A549 (cell line): ENCODE results near the gene FIBP. TPM values are rescaled to one million over a fixed set of nuclear protein-coding genes. Genes with fewer than 3 reads are reported as not detected.

Source experiments
- ATAC-seq, 2 experiments: fragments of 200-7000 bp in 1 of 2; fragments of >200 bp in 1 of 2; cut with Nextera tagmentation in 1 of 2; cut with Tn5 transposase in 1 of 2; 3 replicates each; pipeline versions ENCODE4 v1.8.0 to v1.9.1; 2018 to 2020; ENCODE audit warnings: mild to moderate bottlenecking in 1 of 2, moderate library complexity in 1 of 2
- CTCF ChIA-PET: fragments of 300-600 bp; sonication (Branson Sonifier 250); formaldehyde crosslinking; extraction: SDS; loops from one replicate; lab custom pipeline; 2021; ENCODE audit warnings: antibody characterized with exemption, inconsistent platforms; lab: Yijun Ruan, JAX
- POLR2A ChIA-PET: fragments of 350-600 bp; formaldehyde crosslinking; extraction: SDS; loops from one replicate; lab custom pipeline; 2021; ENCODE audit warnings: antibody characterized with exemption, inconsistent platforms; lab: Yijun Ruan, JAX
- DNase-seq, 2 experiments: peaks; one replicate each; pipeline versions ENCODE4 v3.0.0 to v3.0.0-alpha.2; 2011 to 2016; ENCODE audit warnings: low read depth in 1 of 2, low spot score in 1 of 2
- FAIRE-seq: peaks from 2 replicates; lab custom pipeline; 2011; peaks lifted over from hg19 to GRCh38; lab: Jason Lieb, UNC
- H3K27ac ChIP-seq, 2 experiments: fragments of >200 bp; sonication (Bioruptor Twin); formaldehyde crosslinking; 3 replicates each; pipeline ENCODE4 v1.5.1; 2016 to 2017
- H3K4me1 ChIP-seq: fragments of >200 bp; sonication (Bioruptor Twin); formaldehyde crosslinking; 3 replicates; pipeline ENCODE4 v1.6.1; 2016
- H3K4me2 ChIP-seq: fragments of >200 bp; sonication (Bioruptor Twin); formaldehyde crosslinking; 3 replicates; pipeline ENCODE4 v1.6.1; 2016
- H3K4me3 ChIP-seq: fragments of >200 bp; sonication (Bioruptor Twin); formaldehyde crosslinking; 3 replicates; pipeline ENCODE4 v1.5.1; 2016
- H3K9me3 ChIP-seq: fragments of >200 bp; sonication (Bioruptor Twin); formaldehyde crosslinking; 3 replicates; pipeline ENCODE4 v1.6.1; 2016
- ATOH8 ChIP-seq: fragments of 250-450 bp; sonication (Bioruptor Pico); IDR thresholded peaks from 2 replicates; pipeline ENCODE4 v1.5.0; 2020; ENCODE audit warnings: low read depth, mild to moderate bottlenecking, moderate library complexity
- BCL3 ChIP-seq: fragments of >200 bp; sonication (Bioruptor Twin); formaldehyde crosslinking; IDR thresholded peaks from 3 replicates; pipeline ENCODE4 v1.6.1; 2016
- BHLHE40 ChIP-seq: IDR thresholded peaks from 2 replicates; pipeline ENCODE4 v1.6.1; 2012; ENCODE audit warnings: low read depth, low read length, inconsistent platforms
- CHD4 ChIP-seq: fragments of 200-600 bp; sonication (generic); IDR thresholded peaks from 2 replicates; pipeline ENCODE4 v1.6.1; 2016; ENCODE audit warnings: antibody characterized with exemption, mild to moderate bottlenecking, borderline replicate concordance
- EHF ChIP-seq: fragments of 250-450 bp; sonication (Bioruptor Pico); IDR thresholded peaks from 2 replicates; pipeline ENCODE4 v1.5.0; 2020; ENCODE audit warnings: mild to moderate bottlenecking
- GATA3 ChIP-seq: IDR thresholded peaks from 2 replicates; pipeline ENCODE4 v1.6.1; 2012; ENCODE audit warnings: borderline replicate concordance
- HEYL ChIP-seq: fragments of 250-450 bp; sonication (Bioruptor Pico); IDR thresholded peaks from 2 replicates; pipeline ENCODE4 v1.8.0; 2021; ENCODE audit warnings: mild to moderate bottlenecking, moderate library complexity
- JUN ChIP-seq, 2 experiments: fragments of >200 bp; sonication (Bioruptor Twin); formaldehyde crosslinking; IDR thresholded peaks; 2 replicates in 1 of 2; 3 replicates in 1 of 2; pipeline ENCODE4 v1.6.1; 2016 to 2017
- MAFK ChIP-seq: fragments of 450-650 bp; IDR thresholded peaks from 2 replicates; pipeline ENCODE4 v1.6.1; 2014; ENCODE audit not compliant: partially characterized antibody
- MAZ ChIP-seq: fragments of 150-350 bp; IDR thresholded peaks from 2 replicates; pipeline ENCODE4 v1.6.1; 2014; ENCODE audit warnings: antibody characterized with exemption, low read depth, low read length, borderline replicate concordance
- NR3C1 ChIP-seq: fragments of >200 bp; sonication (Bioruptor Twin); formaldehyde crosslinking; IDR thresholded peaks from 3 replicates; pipeline ENCODE4 v1.6.1; 2017
- RAD21 ChIP-seq, 2 experiments: fragments of >200 bp in 1 of 2; sonication (Bioruptor Twin) in 1 of 2; formaldehyde crosslinking in 1 of 2; IDR thresholded peaks in 1 of 2; conservative IDR thresholded peaks in 1 of 2; 2 replicates in 1 of 2; 3 replicates in 1 of 2; pipeline ENCODE4 v1.6.1; 2012 to 2018; ENCODE audit warnings: inconsistent platforms in 1 of 2
- RARB ChIP-seq: fragments of 250-450 bp; sonication (Bioruptor Pico); IDR thresholded peaks from 2 replicates; pipeline ENCODE4 v1.8.0; 2021; ENCODE audit warnings: mild to moderate bottlenecking, moderate library complexity
- RFX5 ChIP-seq: fragments of 450-650 bp; IDR thresholded peaks from 2 replicates; pipeline ENCODE4 v1.7.1; 2014; ENCODE audit warnings: antibody characterized with exemption, mild to moderate bottlenecking, moderate library complexity
- RNF2 ChIP-seq: fragments of 200-600 bp; sonication (generic); IDR thresholded peaks from 2 replicates; pipeline ENCODE4 v1.6.1; 2016; ENCODE audit warnings: low read depth, mild to moderate bottlenecking, antibody characterized with exemption, moderate library complexity, borderline replicate concordance
- ZC3H11A ChIP-seq: fragments of 450-650 bp; IDR thresholded peaks from 2 replicates; pipeline ENCODE4 v1.6.1; 2014; ENCODE audit warnings: antibody characterized with exemption, mild to moderate bottlenecking
- ZNF302 ChIP-seq: fragments of 250-450 bp; sonication (Bioruptor Pico); IDR thresholded peaks from 2 replicates; pipeline ENCODE4 v1.9.0; 2021; ENCODE audit warnings: inconsistent platforms, mild to moderate bottlenecking, moderate library complexity
- WGBS: methylation state at CpG from one replicate; pipeline ENCODE4 v1.1.6; 2017; ENCODE audit errors: missing lambda C conversion rate; 5-methylcytosine and 5-hydroxymethylcytosine counted together
- polyA plus RNA-seq, 4 experiments: library from polyadenylated mRNA; depleted of rRNA in 3 of 4; stranded (reverse); fragments of >200 nt; fragmentation: RNase III in 1 of 4; extraction: RNeasy Plus Mini Kit Qiagen cat#74134 plus additional on column Dnase treatment in 1 of 4; gene quantifications; 2 replicates in 3 of 4; 3 replicates in 1 of 4; pipeline ENCODE4 v1.2.3, GENCODE V29; 2011 to 2017
- TF ChIP-seq, protein P1 (sequence below): fragments of >200 bp; sonication (Bioruptor Twin); formaldehyde crosslinking; IDR thresholded peaks from 3 replicates; pipeline ENCODE4 v1.5.1; 2016
- TF ChIP-seq, protein P2 (sequence below): IDR thresholded peaks from 2 replicates; pipeline ENCODE4 v1.6.1; 2012; ENCODE audit warnings: low read depth, borderline replicate concordance
- TF ChIP-seq, protein P3 (sequence below): IDR thresholded peaks from 2 replicates; pipeline ENCODE4 v1.6.1; 2012
- TF ChIP-seq, protein P4 (sequence below): IDR thresholded peaks from 2 replicates; pipeline ENCODE4 v1.6.1; 2012
- TF ChIP-seq, protein P5 (sequence below): fragments of 250-450 bp; sonication (Bioruptor Pico); IDR thresholded peaks from 2 replicates; pipeline ENCODE4 v1.5.0; 2021; ENCODE audit warnings: mild to moderate bottlenecking, moderate library complexity, borderline replicate concordance

FIBP gene
- polyA plus RNA-seq, 2 of the 4 experiments (the other 2 are of a cell fraction): 60.4 to 72.2 TPM

GRCh38 chr11:65867284-65868071 lies 20.8 kb downstream of the FIBP start:
- CTCF ChIA-PET: interaction anchor here (0.9 to 7.5 kb wide), 9 partner anchors 7 to 156 kb away, joined by 3 to 158 read pairs (median 5); partner anchors contain the start of genes CCDC85B, CFL1, FIBP and KAT5
- no peak overlapping the region for H3K4me2 ChIP-seq
- H3K9me3 ChIP-seq: no peaks in the 10 kb centered on the region
- no peak for FAIRE-seq
- DNase-seq: no peak
- ATAC-seq: no peak
- no peak overlapping the region for H3K27ac ChIP-seq
- WGBS: 79% methylated on average over 29 of the region's 29 CpGs
- TF ChIP-seq GATA3 (no peak), MAZ (no peak)
- H3K4me1 ChIP-seq: no peaks in the 10 kb centered on the region
- no peak overlapping the region for H3K4me3 ChIP-seq
- POLR2A ChIA-PET: interaction anchor here (1.1 to 2.9 kb wide), 2 partner anchors 8 to 9 kb away, joined by 4 to 15 read pairs; partner anchors contain the start of genes CFL1 and MUS81

DNA sequence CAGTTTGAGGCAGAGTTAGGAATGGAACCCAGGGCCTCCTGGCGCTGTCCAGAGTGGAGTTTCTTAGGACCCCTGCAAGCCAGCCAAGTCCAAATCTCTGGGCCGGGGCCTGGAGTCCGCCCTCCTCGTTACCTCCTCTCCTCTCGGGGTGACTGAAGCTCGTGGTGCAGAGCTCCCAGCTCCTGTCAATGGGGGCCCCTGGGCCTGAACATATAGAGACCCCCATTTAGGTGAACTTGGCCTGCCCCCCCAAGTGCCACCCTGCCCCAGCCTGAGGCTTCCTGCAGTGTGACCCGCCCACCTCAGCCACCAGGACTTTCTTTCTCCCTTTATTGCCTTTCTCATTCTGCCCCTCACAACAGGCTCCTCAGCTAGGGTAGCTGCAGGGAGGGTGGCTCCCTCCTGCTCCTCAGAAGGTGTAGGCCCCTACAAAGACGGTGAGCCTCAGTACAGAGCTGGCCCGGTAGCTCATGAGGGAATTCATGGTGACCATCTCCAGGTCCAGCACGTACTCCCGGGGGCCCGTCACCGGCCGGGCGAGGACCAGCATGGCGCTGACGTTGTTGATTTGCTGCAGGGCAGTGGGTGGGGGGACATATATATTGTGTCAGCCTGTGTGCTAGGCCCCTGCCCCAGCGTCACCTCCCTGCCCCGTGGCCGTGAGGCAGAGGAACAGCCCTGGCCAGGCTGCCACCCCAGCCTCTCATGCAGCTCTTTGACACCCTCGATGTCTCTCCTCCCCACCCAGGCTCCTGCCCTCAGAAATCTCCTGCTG lies 21.6 kb downstream of the FIBP start:
- no peak overlapping the region for H3K27ac ChIP-seq
- no peak overlapping the region for H3K4me2 ChIP-seq
- H3K4me3 ChIP-seq: no peak overlapping the region
- no peak for TF ChIP-seq ZNF302
- no peak for TF ChIP-seq NR3C1
- no peak for TF ChIP-seq BCL3
- no peak for TF ChIP-seq JUN (IDR thresholded peaks at IDR 0.05)
- no peak for TF ChIP-seq EHF (CRISPR knock-in tag)
- TF ChIP-seq ATOH8 (CRISPR knock-in tag): no peak
- TF ChIP-seq RNF2: no peak
- no peak for TF ChIP-seq ZC3H11A
- no peak for TF ChIP-seq MAFK
- TF ChIP-seq, protein P1, sequence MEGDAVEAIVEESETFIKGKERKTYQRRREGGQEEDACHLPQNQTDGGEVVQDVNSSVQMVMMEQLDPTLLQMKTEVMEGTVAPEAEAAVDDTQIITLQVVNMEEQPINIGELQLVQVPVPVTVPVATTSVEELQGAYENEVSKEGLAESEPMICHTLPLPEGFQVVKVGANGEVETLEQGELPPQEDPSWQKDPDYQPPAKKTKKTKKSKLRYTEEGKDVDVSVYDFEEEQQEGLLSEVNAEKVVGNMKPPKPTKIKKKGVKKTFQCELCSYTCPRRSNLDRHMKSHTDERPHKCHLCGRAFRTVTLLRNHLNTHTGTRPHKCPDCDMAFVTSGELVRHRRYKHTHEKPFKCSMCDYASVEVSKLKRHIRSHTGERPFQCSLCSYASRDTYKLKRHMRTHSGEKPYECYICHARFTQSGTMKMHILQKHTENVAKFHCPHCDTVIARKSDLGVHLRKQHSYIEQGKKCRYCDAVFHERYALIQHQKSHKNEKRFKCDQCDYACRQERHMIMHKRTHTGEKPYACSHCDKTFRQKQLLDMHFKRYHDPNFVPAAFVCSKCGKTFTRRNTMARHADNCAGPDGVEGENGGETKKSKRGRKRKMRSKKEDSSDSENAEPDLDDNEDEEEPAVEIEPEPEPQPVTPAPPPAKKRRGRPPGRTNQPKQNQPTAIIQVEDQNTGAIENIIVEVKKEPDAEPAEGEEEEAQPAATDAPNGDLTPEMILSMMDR: no peak
- TF ChIP-seq, protein P2, sequence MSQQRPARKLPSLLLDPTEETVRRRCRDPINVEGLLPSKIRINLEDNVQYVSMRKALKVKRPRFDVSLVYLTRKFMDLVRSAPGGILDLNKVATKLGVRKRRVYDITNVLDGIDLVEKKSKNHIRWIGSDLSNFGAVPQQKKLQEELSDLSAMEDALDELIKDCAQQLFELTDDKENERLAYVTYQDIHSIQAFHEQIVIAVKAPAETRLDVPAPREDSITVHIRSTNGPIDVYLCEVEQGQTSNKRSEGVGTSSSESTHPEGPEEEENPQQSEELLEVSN: no peak
- TF ChIP-seq CHD4: no peak
- TF ChIP-seq BHLHE40: no peak
- TF ChIP-seq, protein P3, sequence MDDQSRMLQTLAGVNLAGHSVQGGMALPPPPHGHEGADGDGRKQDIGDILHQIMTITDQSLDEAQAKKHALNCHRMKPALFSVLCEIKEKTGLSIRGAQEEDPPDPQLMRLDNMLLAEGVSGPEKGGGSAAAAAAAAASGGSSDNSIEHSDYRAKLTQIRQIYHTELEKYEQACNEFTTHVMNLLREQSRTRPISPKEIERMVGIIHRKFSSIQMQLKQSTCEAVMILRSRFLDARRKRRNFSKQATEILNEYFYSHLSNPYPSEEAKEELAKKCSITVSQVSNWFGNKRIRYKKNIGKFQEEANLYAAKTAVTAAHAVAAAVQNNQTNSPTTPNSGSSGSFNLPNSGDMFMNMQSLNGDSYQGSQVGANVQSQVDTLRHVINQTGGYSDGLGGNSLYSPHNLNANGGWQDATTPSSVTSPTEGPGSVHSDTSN: no peak
- TF ChIP-seq RFX5: no peak
- no peak for TF ChIP-seq RARB (CRISPR knock-in tag)
- no peak for TF ChIP-seq RAD21 (conservative IDR thresholded peaks at IDR 0.05 in 1 of 2, IDR thresholded peaks at IDR 0.05 in 1 of 2)
- TF ChIP-seq, protein P4, sequence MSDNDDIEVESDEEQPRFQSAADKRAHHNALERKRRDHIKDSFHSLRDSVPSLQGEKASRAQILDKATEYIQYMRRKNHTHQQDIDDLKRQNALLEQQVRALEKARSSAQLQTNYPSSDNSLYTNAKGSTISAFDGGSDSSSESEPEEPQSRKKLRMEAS: no peak
- TF ChIP-seq HEYL (CRISPR knock-in tag): no peak
- TF ChIP-seq, protein P5, sequence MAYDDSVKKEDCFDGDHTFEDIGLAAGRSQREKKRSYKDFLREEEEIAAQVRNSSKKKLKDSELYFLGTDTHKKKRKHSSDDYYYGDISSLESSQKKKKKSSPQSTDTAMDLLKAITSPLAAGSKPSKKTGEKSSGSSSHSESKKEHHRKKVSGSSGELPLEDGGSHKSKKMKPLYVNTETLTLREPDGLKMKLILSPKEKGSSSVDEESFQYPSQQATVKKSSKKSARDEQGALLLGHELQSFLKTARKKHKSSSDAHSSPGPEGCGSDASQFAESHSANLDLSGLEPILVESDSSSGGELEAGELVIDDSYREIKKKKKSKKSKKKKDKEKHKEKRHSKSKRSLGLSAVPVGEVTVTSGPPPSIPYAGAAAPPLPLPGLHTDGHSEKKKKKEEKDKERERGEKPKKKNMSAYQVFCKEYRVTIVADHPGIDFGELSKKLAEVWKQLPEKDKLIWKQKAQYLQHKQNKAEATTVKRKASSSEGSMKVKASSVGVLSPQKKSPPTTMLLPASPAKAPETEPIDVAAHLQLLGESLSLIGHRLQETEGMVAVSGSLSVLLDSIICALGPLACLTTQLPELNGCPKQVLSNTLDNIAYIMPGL (CRISPR knock-in tag): no peak
- TF ChIP-seq, all 56 proteins: peak for 0
- WGBS: 96% methylated on average over 21 of the region's 21 CpGs
- ChIA-PET POLR2A (interaction anchor here (1.1 kb wide), 1 partner anchor 8 kb away, joined by 4 read pairs; the partner anchor contains the start of gene CFL1), CTCF (interaction anchor here (0.9 to 5.9 kb wide), 8 partner anchors 6 to 155 kb away, joined by 3 to 78 read pairs (median 4); partner anchors contain the start of genes CCDC85B, CFL1, FIBP and KAT5)
- DNase-seq: no peak
- H3K4me1 ChIP-seq: peaks cover 7% of the 10 kb centered on the region
- no peak for FAIRE-seq
- no peaks in the 10 kb centered on the region for H3K9me3 ChIP-seq
- no peak for ATAC-seq
